HCT116 (cell line): ENCODE data around the gene HHIPL1. TPM values are rescaled to one million over a fixed set of nuclear protein-coding genes. Genes with fewer than 3 reads are reported as not detected.

Experiments used
- ATAC-seq: fragments of 200-7000 bp; cut with Tn5 transposase; 2 replicates; pipeline ENCODE4 v1.9.1; 2020; ENCODE audit warnings: mild to moderate bottlenecking, moderate library complexity
- BruUV-seq: library from RNA; stranded (reverse); fragments of 400-500 nt; replicated peaks from 2 replicates; lab custom pipeline; 2021; lab: Mats Ljungman, UMichigan
- CTCF ChIA-PET: fragments of 300-600 bp; sonication (Branson Sonifier 250); formaldehyde crosslinking; loops from one replicate; lab custom pipeline; 2021; ENCODE audit warnings: antibody characterized with exemption; lab: Charles Lee
- POLR2A ChIA-PET: fragments of 300-600, 350-600 bp; sonication (Branson Sonifier 250); formaldehyde crosslinking; loops from one replicate; lab custom pipeline; 2021; ENCODE audit warnings: antibody characterized with exemption; lab: Charles Lee
- RAD21 ChIA-PET, 2 experiments: fragments of 300-600 bp; sonication (Branson Sonifier 250); formaldehyde crosslinking; loops; one replicate each; lab custom pipeline; 2023; ENCODE audit warnings: low total read pairs in 2 of 2; ENCODE audit not compliant: uncharacterized antibody in 2 of 2, unreplicated experiment in 2 of 2, low non-redundant PET in 1 of 2; lab: Charles Lee
- DNase-seq: peaks from one replicate; pipeline ENCODE4 v3.0.0-alpha.2; 2010; ENCODE audit warnings: low read depth, low spot score
- H2AFZ ChIP-seq: fragments of 200-600 bp; shearing (Covaris generic), sonication (generic); 2 replicates; pipeline ENCODE4 v1.6.1; 2017; ENCODE audit warnings: low read depth, mixed run types, mixed read lengths, antibody characterized with exemption, low read length; ENCODE audit not compliant: poor library complexity, severe bottlenecking
- H3K27ac ChIP-seq: 2 replicates; pipeline ENCODE4 v1.5.1; 2012; ENCODE audit warnings: low read depth, low read length
- H3K27me3 ChIP-seq: fragments of 200-600 bp; sonication (generic); 2 replicates; pipeline ENCODE4 v1.6.1; 2016; ENCODE audit warnings: mixed run types, low read length, mixed read lengths; ENCODE audit not compliant: insufficient read depth
- H3K36me3 ChIP-seq, 2 experiments: fragments of 200-500 bp in 1 of 2; fragments of 200-600 bp in 1 of 2; sonication (Bioruptor generic) in 1 of 2; sonication (generic) in 1 of 2; 2 replicates each; pipeline versions ENCODE4 v1.5.1 to v1.6.1; 2014 to 2016; ENCODE audit warnings: low read length in 2 of 2, inconsistent platforms in 1 of 2, mixed read lengths in 1 of 2, mixed run types in 1 of 2; ENCODE audit not compliant: insufficient read depth in 2 of 2, control insufficient read depth in 1 of 2
- H3K4me1 ChIP-seq, 2 experiments: fragments of 200-600 bp in 1 of 2; sonication (generic) in 1 of 2; 2 replicates each; pipeline versions ENCODE4 v1.5.1 to v1.6.1; 2012 to 2017; ENCODE audit warnings: low read length in 2 of 2, inconsistent platforms in 1 of 2, mild to moderate bottlenecking in 1 of 2, mixed read lengths in 1 of 2, mixed run types in 1 of 2, moderate library complexity in 1 of 2; ENCODE audit not compliant: insufficient read depth in 2 of 2, control insufficient read depth in 1 of 2
- H3K4me2 ChIP-seq: fragments of 200-600 bp; sonication (generic); 2 replicates; pipeline ENCODE4 v1.6.1; 2017; ENCODE audit warnings: mixed run types, low read length, mixed read lengths
- H3K4me3 ChIP-seq, 2 experiments: fragments of 200-600 bp in 1 of 2; sonication (generic) in 1 of 2; replicated peaks in 1 of 2; 2 replicates each; pipeline ENCODE4 v1.5.1; 2011 to 2016; ENCODE audit warnings: low read length in 2 of 2, control low read depth in 1 of 2, low read depth in 1 of 2, mild to moderate bottlenecking in 1 of 2, mixed read lengths in 1 of 2, mixed run types in 1 of 2
- H3K79me2 ChIP-seq: fragments of 200-600 bp; sonication (generic); 2 replicates; pipeline ENCODE4 v1.6.1; 2017; ENCODE audit warnings: mild to moderate bottlenecking, mixed run types, low read length, moderate library complexity, mixed read lengths; ENCODE audit not compliant: insufficient read depth
- H3K9ac ChIP-seq: fragments of 200-600 bp; sonication (generic); 2 replicates; pipeline ENCODE4 v1.6.1; 2016; ENCODE audit warnings: low read length, mixed read lengths
- H3K9me2 ChIP-seq: fragments of 200-600 bp; sonication (generic), shearing (Covaris generic); 2 replicates; pipeline ENCODE4 v1.6.1; 2017; ENCODE audit warnings: mixed run types, mild to moderate bottlenecking, moderate library complexity; ENCODE audit not compliant: insufficient read depth
- H3K9me3 ChIP-seq, 2 experiments: fragments of 200-500 bp in 1 of 2; fragments of 200-600 bp in 1 of 2; sonication (Bioruptor generic) in 1 of 2; sonication (generic) in 1 of 2; 2 replicates each; pipeline ENCODE4 v1.6.1; 2014 to 2017; ENCODE audit warnings: low read length in 2 of 2, mixed read lengths in 2 of 2, inconsistent platforms in 1 of 2, low read depth in 1 of 2, mild to moderate bottlenecking in 1 of 2, mixed run types in 1 of 2, moderate library complexity in 1 of 2; ENCODE audit not compliant: control insufficient read depth in 1 of 2, insufficient read depth in 1 of 2
- H4K20me1 ChIP-seq: fragments of 200-600 bp; sonication (generic), shearing (Covaris generic); 2 replicates; pipeline ENCODE4 v1.6.1; 2017; ENCODE audit warnings: mixed run types, mild to moderate bottlenecking, moderate library complexity; ENCODE audit not compliant: insufficient read depth
- CBX3 ChIP-seq: IDR thresholded peaks from 2 replicates; pipeline ENCODE4 v1.6.1; 2012; ENCODE audit warnings: low read depth
- CEBPB ChIP-seq: IDR thresholded peaks from 2 replicates; pipeline ENCODE4 v1.6.1; 2012; ENCODE audit warnings: low read depth
- EGR1 ChIP-seq: IDR thresholded peaks from 2 replicates; pipeline ENCODE4 v1.6.1; 2012; ENCODE audit warnings: low read depth
- EZH2 ChIP-seq: fragments of 200-600 bp; sonication (generic); IDR thresholded peaks from 2 replicates; pipeline ENCODE4 v1.6.1; 2017; ENCODE audit warnings: antibody characterized with exemption, mixed run types
- EZH2phosphoT487 ChIP-seq: fragments of 200-600 bp; IDR thresholded peaks from 2 replicates; pipeline ENCODE4 v1.6.1; 2018; ENCODE audit warnings: antibody characterized with exemption, borderline replicate concordance
- FOSL1 ChIP-seq: IDR thresholded peaks from 2 replicates; pipeline ENCODE4 v1.6.1; 2012; ENCODE audit warnings: low read depth
- JUND ChIP-seq: IDR thresholded peaks from 2 replicates; pipeline ENCODE4 v1.6.1; 2012
- POLR2A ChIP-seq: IDR thresholded peaks from 2 replicates; pipeline ENCODE4 v1.7.0; 2011; ENCODE audit warnings: borderline replicate concordance; ENCODE audit not compliant: insufficient read depth, insufficient read length; ENCODE audit errors: extremely low read depth
- POLR2AphosphoS5 ChIP-seq: IDR thresholded peaks from 2 replicates; pipeline ENCODE4 v1.6.1; 2011; ENCODE audit warnings: mild to moderate bottlenecking, low read depth, low read length, moderate library complexity
- SIN3A ChIP-seq: IDR thresholded peaks from 2 replicates; pipeline ENCODE4 v1.6.1; 2012; ENCODE audit warnings: low read depth
- SRF ChIP-seq: IDR thresholded peaks from 2 replicates; pipeline ENCODE4 v1.6.1; 2012; ENCODE audit warnings: low read depth
- TCF7L2 ChIP-seq: IDR thresholded peaks from 2 replicates; pipeline ENCODE4 v1.7.0; 2011; ENCODE audit warnings: borderline replicate concordance, inconsistent platforms; ENCODE audit not compliant: insufficient read depth, insufficient read length; ENCODE audit errors: extremely low read depth
- YY1 ChIP-seq: IDR thresholded peaks from 2 replicates; pipeline ENCODE4 v1.6.1; 2011; ENCODE audit warnings: low read length, low read depth, moderate library complexity, mild to moderate bottlenecking; ENCODE audit not compliant: insufficient replicate concordance; ENCODE audit errors: extremely low read depth
- ZFX ChIP-seq: fragments of 450-650 bp; IDR thresholded peaks from 2 replicates; pipeline ENCODE4 v1.6.1; 2017
- ZNF274 ChIP-seq: fragments of 200-500 bp; sonication (Bioruptor generic); IDR thresholded peaks from 2 replicates; pipeline ENCODE4 v1.6.1; 2014; ENCODE audit warnings: mild to moderate bottlenecking, low read depth, low read length, inconsistent platforms
- intact Hi-C: fragments of 100-400 bp; cut with micrococcal nuclease; formaldehyde crosslinking; loops from 2 replicates; pipeline ENCODE4 v1.10.0; 2022
- total RNA-seq: library from RNA; stranded (reverse); gene quantifications from one replicate; pipeline ENCODE4 v1.2.1, GENCODE V29; 2021; ENCODE audit not compliant: unreplicated experiment
- TF ChIP-seq, protein P1 (sequence below): IDR thresholded peaks from 2 replicates; pipeline ENCODE4 v1.6.1; 2012; ENCODE audit warnings: low read depth

The HHIPL1 gene
- total RNA-seq, 1 experiment from 2014 or later = not detected

DNA sequence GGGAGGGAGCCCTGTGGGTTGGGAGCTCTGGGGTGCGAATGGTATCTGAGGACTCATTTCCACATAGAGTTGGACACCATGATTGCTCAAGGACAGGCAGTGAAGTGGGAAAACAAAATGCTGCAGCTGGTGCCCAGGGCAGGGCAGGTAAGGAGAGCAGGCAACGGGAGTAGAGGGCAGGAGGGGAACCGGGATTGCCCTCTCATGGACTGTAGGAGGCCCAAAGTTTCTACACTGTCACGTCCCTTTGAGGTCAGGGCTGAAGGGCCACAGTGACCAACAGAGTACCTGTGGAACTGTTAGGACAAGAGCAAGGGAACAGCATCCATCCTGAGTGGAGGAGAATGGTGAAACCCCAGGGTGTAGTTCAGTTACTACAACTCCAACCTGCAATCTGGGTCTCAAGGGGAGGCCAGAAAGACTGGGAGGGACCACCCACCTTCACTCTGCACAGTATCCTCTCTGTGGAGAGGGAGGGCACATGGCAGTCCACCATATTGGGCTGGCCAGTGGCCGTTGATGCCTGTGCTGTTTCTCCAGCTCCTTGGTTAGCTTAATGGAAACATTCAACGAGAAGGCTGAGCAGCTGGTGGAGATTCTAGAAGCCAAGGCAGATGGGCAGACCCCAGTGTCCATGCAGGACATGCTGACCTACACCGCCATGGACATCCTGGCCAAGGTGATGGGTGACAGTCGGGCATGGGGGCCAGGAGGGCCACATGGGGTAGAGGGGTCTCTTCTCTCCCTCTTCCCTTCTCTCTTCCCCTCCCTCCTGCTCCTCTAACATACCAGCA lies 61.4 kb downstream of the HHIPL1 start:
- DNase-seq (no peak), ATAC-seq (no peak)
- ChIA-PET RAD21 (no interaction called here), POLR2A (no interaction called here), CTCF (no interaction called here)
- TF ChIP-seq CBX3 (no peak), ZNF274 (no peak), EZH2phosphoT487 (no peak), JUND (no peak), CEBPB (no peak)
- Histone ChIP-seq H3K79me2 (no peaks in the 10 kb centered on the region), H3K4me3 (no peak overlapping the region), H3K9ac (no peak overlapping the region), H3K4me1 (no peaks in the 10 kb centered on the region), H4K20me1 (no peaks in the 10 kb centered on the region), H3K9me2 (no peaks in the 10 kb centered on the region), H3K27ac (no peak overlapping the region), H3K4me2 (no peak overlapping the region), H3K27me3 (no peaks in the 10 kb centered on the region), H3K9me3 (peaks cover 11 to 12% of the 10 kb centered on the region in 2 experiments; a peak in 2 of 4 replicates), H2AFZ (no peak overlapping the region), H3K36me3 (no peaks in the 10 kb centered on the region)
- BruUV-seq = no TSS peak
- intact Hi-C loops = no loop called here

DNA sequence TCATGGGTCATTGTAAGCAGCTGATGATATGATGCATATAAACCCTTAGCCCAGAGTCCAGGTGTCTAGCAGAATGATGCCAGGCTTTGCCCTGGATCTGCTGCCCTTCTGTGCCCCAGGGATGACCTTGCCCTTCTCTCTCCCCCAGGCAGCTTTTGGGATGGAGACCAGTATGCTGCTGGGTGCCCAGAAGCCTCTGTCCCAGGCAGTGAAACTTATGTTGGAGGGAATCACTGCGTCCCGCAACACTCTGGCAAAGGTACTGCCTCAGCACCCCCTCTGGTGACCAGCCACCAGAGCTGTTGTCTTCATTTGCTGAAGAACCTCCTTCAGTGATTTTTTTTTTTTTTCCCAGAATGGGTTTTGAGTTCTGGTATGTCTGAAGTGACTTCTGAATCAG lies 62.5 kb downstream of the HHIPL1 start:
- H4K20me1 ChIP-seq = no peaks in the 10 kb centered on the region
- H3K27ac ChIP-seq = no peak overlapping the region
- intact Hi-C loops = no loop called here
- ATAC-seq (no peak), DNase-seq (no peak)
- peaks cover 11 to 12% of the 10 kb centered on the region in 2 experiments; a peak in 2 of 4 replicates for H3K9me3 ChIP-seq
- H3K4me2 ChIP-seq = no peak overlapping the region
- CTCF ChIA-PET = no interaction called here
- no peak overlapping the region for H3K9ac ChIP-seq
- H3K4me1 ChIP-seq = no peaks in the 10 kb centered on the region
- H3K27me3 ChIP-seq = no peaks in the 10 kb centered on the region; the same call in none of the 2 replicates
- POLR2A ChIA-PET = no interaction called here
- H3K36me3 ChIP-seq = no peaks in the 10 kb centered on the region
- no peak overlapping the region for H3K4me3 ChIP-seq
- no peak overlapping the region for H2AFZ ChIP-seq
- H3K79me2 ChIP-seq = no peaks in the 10 kb centered on the region
- RAD21 ChIA-PET = no interaction called here
- H3K9me2 ChIP-seq = no peaks in the 10 kb centered on the region
- BruUV-seq = no TSS peak
- no peak for TF ChIP-seq ZFX
- TF ChIP-seq ZNF274 = no peak
- no peak for TF ChIP-seq EZH2phosphoT487
- no peak for TF ChIP-seq CBX3
- TF ChIP-seq SIN3A = no peak
- no peak for TF ChIP-seq TCF7L2
- TF ChIP-seq EGR1 = no peak
- no peak for TF ChIP-seq FOSL1
- no peak for TF ChIP-seq YY1
- TF ChIP-seq JUND = no peak
- no peak for TF ChIP-seq CEBPB
- no peak for TF ChIP-seq POLR2AphosphoS5
- no peak for TF ChIP-seq EZH2
- TF ChIP-seq POLR2A = no peak
- TF ChIP-seq, protein P1, sequence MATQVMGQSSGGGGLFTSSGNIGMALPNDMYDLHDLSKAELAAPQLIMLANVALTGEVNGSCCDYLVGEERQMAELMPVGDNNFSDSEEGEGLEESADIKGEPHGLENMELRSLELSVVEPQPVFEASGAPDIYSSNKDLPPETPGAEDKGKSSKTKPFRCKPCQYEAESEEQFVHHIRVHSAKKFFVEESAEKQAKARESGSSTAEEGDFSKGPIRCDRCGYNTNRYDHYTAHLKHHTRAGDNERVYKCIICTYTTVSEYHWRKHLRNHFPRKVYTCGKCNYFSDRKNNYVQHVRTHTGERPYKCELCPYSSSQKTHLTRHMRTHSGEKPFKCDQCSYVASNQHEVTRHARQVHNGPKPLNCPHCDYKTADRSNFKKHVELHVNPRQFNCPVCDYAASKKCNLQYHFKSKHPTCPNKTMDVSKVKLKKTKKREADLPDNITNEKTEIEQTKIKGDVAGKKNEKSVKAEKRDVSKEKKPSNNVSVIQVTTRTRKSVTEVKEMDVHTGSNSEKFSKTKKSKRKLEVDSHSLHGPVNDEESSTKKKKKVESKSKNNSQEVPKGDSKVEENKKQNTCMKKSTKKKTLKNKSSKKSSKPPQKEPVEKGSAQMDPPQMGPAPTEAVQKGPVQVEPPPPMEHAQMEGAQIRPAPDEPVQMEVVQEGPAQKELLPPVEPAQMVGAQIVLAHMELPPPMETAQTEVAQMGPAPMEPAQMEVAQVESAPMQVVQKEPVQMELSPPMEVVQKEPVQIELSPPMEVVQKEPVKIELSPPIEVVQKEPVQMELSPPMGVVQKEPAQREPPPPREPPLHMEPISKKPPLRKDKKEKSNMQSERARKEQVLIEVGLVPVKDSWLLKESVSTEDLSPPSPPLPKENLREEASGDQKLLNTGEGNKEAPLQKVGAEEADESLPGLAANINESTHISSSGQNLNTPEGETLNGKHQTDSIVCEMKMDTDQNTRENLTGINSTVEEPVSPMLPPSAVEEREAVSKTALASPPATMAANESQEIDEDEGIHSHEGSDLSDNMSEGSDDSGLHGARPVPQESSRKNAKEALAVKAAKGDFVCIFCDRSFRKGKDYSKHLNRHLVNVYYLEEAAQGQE = no peak
- no peak for TF ChIP-seq SRF
